GM12875 (cell line): Measurements from ENCODE around the gene AMBP.

Experiments used
- H3K4me3 ChIP-seq: one replicate; pipeline ENCODE4 v1.5.1; 2011; ENCODE audit warnings: low read depth, low read length, control low read depth
- TF ChIP-seq, protein P1 (sequence below): IDR thresholded peaks from 2 replicates; pipeline ENCODE4 v1.5.1; 2011; ENCODE audit warnings: low read depth, mild to moderate bottlenecking, control low read depth, inconsistent platforms, low read length, moderate library complexity, borderline replicate concordance; ENCODE audit not compliant: insufficient read depth

AMBP gene

DNA sequence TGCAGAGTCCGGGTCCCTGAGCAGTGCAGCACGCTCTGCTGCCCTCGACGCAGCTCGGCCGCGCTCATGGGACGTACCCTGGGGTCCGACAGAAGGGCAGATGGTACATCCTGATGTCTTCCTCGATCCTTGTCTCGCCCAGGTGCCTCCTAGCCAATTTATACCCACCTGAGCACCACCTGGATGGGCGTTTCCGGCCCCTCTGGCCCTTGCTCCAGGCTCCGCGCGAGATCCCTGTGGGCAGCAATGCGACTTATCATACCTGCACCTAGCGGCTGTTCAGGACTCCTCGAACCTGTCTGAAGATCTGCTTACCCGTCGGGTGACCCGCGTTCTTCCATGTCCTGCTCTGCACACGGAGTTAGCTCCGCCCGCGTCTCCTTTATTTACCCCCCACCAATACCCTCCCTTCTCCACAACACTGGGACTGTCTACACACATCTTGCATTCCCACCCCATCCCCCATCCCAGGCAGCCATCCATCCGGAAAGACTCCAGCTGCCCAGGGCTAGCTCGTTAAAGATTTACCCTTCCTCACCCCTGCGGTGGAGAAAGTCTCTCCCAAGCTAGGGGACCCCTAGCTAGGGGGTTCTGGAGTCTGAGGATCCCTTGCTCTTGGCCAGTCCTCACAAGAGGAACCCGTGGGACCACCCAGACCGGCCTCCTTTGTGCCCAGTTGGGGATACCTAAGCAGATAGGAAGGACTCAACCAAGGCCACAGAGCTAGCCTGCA, 21.0 kb upstream of the AMBP start, which contains the start of gene KIF12:
KIF12 (minus strand) TSS at position 357 of the 733 bp plus-strand sequence; CDS start at position 341, 16 bp downstream.
- TF ChIP-seq, protein P1, sequence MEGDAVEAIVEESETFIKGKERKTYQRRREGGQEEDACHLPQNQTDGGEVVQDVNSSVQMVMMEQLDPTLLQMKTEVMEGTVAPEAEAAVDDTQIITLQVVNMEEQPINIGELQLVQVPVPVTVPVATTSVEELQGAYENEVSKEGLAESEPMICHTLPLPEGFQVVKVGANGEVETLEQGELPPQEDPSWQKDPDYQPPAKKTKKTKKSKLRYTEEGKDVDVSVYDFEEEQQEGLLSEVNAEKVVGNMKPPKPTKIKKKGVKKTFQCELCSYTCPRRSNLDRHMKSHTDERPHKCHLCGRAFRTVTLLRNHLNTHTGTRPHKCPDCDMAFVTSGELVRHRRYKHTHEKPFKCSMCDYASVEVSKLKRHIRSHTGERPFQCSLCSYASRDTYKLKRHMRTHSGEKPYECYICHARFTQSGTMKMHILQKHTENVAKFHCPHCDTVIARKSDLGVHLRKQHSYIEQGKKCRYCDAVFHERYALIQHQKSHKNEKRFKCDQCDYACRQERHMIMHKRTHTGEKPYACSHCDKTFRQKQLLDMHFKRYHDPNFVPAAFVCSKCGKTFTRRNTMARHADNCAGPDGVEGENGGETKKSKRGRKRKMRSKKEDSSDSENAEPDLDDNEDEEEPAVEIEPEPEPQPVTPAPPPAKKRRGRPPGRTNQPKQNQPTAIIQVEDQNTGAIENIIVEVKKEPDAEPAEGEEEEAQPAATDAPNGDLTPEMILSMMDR: no peak
- no peak within 1 kb of the TSS for H3K4me3 ChIP-seq

- H3K4me3 ChIP-seq: no peak overlapping the region
Measured at GRCh38 chr9:114098021-114098935, 20.2 kb upstream of the AMBP start.

GRCh38 chr9:114097613-114098020, 19.5 kb upstream of the AMBP start:
- H3K4me3 ChIP-seq: no peak overlapping the region
- TF ChIP-seq, protein P1: no peak

More at GRCh38 chr9:114098021-114098935, 20.2 kb upstream of the AMBP start:
- TF ChIP-seq, protein P1: no peak

GRCh38 chr9:114096866-114097612, 18.9 kb upstream of the AMBP start:
- H3K4me3 ChIP-seq: no peak overlapping the region
- TF ChIP-seq, protein P1: no peak

- no peak overlapping the region for H3K4me3 ChIP-seq
- TF ChIP-seq, protein P1: 0 out of 2 replicates have a peak, but pooled peaks have one; percentile 4
Measured at GRCh38 chr9:114096041-114096511, 18.0 kb upstream of the AMBP start.

GRCh38 chr9:114094971-114095370, 16.9 kb upstream of the AMBP start:
- TF ChIP-seq, protein P1: no peak
- no peak overlapping the region for H3K4me3 ChIP-seq
